Measurements from ENCODE around the gene ANKFY1. TPM values are rescaled to one million over a fixed set of nuclear protein-coding genes. Genes with fewer than 3 reads are reported as not detected.
"Not testable (repeated sequence)": the region's sequence is repeated elsewhere in the genome, so short reads cannot be mapped to it uniquely, and the experiment has no call there.

The ANKFY1 gene
- total RNA-seq, 1 donor from 2014 or later, result 95.7 TPM

DNA sequence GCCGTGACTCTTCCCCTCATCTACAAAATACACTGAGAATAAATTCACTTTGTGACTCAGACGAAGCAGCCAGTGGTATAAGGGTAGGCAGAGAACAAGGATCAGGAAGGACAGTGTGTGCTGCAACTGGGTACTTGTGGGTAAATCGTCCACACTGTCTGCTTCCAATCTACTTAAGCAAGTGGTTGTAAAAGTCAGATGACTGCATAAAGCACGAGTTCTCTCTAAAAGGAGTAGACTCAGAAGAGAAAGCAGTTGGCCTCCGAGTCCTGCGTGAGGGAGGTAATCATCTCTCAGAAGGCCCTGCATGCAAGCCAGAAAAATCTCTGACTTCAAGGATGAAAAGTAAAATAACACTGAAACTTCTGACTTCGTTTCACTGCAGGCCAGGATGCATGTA is 43.1 kb downstream of the ANKFY1 start:
- DNase-seq (ENCODE audit: low read depth), result no peak

DNA sequence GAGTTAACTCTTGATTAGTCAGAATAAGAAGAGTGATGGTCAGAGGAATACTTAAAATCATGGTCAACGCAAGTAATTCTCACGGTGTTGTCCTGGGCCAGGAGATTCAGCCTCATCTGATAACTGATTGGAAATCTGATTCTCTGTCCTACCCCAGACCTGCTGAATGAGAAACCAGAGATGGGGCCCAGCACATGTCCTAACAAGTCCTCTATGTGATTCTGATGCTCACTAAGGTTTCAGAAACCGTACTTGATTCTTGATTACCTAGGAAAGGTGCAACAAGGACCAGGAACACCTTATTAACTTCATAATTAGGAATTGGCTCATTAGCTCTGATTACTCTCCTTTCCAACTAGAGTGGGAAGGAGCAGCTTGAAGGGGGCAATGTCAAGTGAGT is 44.5 kb downstream of the ANKFY1 start:
- DNase-seq (ENCODE audit: low read depth), result no peak

DNA sequence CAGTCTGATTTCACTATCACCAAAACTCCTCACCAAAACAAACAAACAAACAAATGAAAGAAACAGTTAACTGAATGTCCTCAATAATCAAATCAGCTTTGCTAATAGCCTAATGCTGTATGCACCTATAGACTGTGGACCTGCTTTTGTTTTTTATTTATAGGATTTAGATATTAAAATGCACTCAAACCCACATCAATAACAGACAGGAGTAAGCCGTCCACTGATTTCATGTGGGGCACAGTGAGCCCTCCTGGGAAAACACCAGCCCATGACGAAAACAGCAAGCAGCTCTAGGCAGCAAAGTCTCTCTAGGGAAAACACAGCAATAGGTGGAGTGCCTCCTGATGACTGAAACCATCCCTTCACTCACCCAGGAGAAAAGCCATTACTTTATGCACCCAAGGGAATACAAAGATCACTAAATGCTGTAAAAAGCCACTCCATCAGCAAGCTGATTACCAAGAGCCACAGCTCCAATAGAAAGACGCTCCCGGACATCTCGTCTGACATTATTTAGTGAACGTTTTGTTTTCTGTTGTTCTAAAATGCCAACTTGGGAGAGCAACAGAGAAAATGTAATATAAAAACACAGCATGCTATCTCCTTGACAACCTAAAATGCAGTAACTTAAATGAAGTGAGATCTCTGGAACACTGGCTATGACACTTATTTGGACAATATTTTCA is 47.8 kb downstream of the ANKFY1 start:
- no peak for DNase-seq (ENCODE audit: low read depth)

DNA sequence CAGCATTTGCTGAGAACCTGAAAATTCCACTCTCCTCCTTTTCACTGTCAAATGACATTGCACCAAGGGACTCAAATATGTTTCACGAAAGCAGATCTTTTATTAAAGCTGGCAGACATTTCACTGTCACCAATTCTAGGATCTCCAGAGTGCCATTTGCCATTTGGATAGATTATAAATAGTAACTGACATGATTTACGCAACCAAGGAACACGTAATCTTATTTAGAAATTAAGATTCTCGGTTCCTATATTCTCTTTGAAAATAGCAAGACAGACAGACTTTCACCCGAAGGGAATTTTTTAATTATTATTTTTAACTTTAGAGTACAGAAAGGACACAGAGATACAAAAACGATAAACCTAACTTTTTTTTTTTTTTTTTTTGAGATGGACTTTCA is 49.6 kb downstream of the ANKFY1 start:
- no peak for DNase-seq (ENCODE audit: low read depth)

DNA sequence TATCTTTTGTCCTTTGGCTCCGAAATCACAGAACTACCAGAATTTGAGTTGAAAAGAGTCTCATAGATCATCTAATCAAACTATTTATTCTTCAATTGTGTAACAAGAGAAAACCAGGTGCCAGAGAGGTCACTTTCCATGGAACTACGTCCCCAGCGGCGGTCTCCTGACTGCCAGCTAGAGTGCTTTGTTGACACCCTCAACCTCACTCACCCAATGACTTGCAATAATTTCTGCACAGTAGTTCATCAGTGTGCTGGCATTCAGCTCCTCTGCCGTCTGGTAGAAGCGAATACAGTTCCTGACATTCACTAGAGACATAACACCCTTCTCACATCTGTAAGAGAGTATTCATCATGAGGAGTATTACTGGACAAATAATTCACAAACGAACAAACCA is 54.2 kb downstream of the ANKFY1 start:
- no peak for DNase-seq (ENCODE audit: low read depth)

DNA sequence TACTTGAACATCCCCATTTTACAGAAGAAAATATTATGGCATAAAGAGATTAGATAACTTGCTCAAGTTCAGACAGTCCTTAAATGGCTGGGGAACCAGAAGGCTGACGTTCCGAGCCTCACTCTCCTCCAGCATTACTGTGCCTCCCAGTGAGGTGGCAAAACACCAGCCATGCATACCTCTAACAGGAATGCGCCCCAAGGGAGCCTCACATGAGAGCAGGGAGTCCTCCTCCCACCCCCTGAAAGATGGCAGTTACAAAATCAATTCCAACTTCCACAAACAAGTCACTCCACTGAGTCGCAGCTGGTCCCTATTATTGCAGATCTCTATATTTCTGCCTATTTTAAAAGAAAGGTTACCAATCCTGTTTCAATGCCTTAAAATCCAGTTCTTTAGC is 55.5 kb downstream of the ANKFY1 start:
- DNase-seq (ENCODE audit: low read depth), result no peak

DNA sequence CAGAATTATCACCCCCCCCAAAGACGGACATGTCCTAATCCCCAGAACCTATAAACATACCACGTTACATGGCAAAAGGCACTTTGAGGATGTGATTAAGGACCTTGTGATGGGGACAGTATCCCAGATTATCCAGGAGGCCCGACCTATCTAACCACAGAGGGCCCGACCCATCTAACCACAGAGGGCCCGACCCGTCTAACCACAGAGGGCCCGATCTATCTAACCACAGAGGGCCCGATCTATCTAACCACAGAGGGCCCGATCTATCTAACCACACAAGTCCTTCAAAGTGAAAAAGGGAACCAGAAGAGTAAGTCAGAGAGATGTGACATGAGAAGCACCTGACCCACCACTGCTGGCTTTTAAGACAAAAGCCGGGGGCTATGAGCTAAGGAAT is 56.8 kb downstream of the ANKFY1 start:
- no peak for DNase-seq (ENCODE audit: low read depth)

DNA sequence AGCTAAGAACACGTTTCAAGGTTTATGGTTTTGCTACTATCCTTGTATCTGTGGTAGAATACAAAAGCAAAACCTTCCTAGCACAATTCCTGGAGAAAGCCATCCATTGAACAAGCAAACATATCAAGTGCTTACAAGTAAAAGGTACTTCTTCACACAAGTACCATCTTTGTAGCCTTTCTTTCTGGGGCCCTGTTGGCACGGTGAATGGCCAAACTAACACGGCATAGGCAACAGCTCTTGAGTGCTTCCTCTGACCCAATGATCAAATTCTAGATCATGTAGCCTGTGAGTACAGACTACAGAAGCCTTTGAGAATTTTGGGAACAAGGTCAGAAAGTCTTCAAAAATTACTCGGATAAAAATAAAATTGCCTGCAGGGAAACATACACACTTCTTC is 57.9 kb downstream of the ANKFY1 start:
- DNase-seq (ENCODE audit: low read depth), result no peak

DNA sequence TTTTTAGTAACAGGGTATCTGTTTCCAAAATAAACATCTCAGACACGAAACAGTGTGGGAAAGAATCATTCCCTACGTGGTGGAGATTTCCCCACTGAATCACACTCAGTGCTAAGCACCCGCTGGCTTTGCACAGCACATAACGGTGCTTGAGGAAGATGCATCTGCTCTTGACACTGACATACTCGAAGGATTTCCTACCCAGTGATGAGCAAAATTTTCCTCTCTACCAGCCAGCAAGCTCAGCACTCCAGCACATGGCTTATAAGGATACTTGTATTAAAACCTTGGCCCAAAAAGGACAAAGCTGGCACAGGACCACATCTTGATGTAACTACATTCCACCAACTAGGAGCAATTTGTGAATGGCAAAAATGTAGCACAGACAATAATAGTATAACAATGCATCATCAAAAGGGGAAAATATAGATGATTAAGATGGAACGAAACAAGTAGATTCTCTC is 59.0 kb downstream of the ANKFY1 start:
- no peak for DNase-seq (ENCODE audit: low read depth)

DNA sequence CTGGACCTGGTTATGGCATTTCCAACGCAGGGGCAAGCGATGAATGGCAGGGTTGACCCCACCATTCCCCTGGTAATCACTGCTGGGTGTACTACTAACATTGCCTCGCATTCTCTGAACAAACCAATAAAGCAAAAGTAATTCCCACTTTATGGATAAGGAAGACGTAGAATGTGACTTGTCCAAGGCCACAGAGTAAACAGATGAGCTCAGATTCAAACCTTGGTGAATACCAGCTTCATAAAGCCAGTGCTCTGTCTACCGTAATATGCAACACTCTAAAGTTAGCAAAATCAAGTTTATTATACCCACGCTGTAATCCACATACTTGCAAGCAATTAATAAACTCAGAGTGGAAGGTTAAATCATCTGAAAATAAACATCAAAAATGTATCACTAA is 59.6 kb downstream of the ANKFY1 start:
- DNase-seq (ENCODE audit: low read depth), result no peak

DNA sequence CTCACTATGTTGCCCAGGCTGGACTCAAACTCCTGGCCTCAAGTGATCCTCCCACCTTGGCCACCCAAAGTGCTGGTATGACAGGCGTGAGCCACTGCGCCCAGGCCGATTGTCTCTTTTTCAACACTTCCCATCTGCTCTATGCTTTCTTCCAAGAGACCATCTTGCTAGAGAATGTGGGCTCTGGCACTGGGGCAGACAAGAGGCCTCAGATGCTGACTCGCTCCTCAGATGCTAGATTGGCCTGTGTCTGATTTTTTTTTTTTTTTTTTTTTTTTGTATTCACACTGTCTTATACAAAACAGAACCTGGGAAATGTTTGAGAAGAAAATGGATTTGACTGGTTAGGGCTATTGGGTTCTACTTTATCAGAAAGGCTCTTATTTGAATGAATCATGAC is 62.6 kb downstream of the ANKFY1 start:
- no peak for DNase-seq (ENCODE audit: low read depth)

DNA sequence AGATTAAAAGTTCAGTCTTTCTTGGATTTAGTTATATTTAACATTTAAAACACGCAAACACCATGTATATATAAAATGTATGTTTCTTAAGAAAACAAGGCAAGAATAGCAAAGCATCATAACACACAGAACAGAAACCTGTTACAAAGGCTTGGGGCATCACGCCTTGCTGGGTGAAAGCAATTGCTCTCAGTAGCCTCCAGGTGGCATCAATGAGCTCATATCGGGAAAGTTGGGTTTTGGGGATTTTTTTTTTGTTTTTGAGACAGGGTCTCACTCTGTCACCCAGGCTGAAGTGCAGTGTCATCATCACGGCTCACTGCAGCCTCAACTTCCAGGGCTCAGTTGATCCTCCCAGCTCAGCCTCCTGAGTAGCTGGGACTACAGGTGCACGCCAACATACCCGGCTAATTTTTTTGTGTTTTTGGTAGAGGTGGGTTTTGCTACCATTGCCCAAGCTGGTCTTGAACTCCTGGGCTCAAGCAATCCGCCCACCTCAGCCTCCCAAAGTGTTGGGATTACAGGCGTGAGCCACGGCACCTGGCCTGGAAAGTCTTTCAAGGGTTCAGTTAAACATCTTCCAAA is 63.9 kb downstream of the ANKFY1 start:
- DNase-seq (ENCODE audit: low read depth), result peak; percentile 9

DNA sequence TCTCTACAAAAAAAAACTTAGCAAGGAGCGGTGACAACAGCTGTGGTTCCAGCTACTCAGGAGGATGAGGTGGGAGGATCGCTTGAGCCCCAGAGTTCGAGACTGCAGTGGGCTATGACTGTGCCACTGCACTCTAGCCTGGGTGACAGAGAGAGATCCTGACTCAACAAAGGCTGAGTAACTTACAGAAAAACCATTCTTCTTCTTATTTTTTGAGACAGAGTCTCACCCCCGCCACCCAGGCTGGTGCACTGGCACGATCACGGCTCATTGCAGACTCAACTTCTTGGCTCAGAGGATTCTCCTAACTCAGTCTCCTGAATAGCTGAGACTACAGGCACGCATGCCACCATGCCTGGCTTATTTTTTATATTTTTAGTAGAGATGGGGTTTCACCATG is 64.8 kb downstream of the ANKFY1 start:
- DNase-seq (ENCODE audit: low read depth), result no peak

DNA sequence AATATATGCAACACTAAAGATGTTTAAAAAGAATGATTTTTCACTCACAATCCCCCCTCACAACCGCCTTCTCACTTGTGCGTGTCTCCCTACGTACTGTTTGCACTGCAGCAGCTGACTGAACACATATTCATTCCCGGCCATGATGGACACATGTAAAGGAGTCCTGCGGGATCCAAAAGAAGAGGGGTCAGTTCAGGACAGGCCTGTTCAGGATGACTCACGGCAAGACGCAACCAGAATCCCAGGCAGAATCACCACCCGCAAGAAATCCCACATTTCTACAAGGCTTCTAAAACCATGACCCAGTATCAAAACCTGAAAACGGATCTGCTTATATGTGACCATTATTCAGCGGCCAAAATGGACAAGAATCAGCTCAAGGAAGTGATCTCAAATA is 68.5 kb downstream of the ANKFY1 start:
- no peak for DNase-seq (ENCODE audit: low read depth)

DNA sequence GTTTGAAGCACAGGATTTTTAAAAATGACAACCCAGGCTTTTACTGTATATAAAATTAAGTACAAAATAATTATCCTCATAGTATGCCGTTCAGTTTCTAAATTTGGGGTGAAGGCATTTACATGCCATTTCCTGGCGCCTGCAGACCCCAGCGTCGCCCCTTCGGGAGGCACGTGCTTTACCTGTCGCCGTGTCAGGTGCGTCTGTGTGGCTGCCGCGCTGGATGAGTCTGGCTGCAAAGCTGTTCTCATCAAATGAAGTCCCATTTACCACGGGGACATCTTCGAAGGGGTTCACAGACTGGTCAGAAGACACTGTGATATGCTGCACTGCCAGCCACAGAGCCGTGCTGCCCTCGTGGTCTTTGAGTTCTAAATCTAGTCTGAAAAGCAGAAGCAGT is 69.0 kb downstream of the ANKFY1 start:
- no peak for DNase-seq (ENCODE audit: low read depth)

DNA sequence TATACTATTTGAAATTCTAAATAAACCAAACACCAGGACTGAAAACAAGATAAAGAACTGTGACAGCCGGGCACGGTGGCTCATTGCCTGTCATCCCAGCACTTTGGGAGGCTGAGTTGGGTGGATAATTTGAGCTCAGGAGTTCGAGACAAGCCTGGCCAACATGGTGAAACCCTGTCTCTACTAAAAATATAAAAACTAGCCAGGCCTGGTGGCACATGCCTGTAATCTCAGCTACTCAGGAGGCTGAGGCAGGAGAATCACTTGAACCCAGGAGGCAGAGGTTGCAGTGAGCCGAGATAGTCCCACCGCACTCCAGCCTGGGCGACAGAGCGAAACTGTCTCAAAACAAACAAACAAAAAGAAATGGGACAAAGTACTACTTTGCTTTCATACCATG is 73.0 kb downstream of the ANKFY1 start:
- not testable (repeated sequence) for DNase-seq (ENCODE audit: low read depth)

DNA sequence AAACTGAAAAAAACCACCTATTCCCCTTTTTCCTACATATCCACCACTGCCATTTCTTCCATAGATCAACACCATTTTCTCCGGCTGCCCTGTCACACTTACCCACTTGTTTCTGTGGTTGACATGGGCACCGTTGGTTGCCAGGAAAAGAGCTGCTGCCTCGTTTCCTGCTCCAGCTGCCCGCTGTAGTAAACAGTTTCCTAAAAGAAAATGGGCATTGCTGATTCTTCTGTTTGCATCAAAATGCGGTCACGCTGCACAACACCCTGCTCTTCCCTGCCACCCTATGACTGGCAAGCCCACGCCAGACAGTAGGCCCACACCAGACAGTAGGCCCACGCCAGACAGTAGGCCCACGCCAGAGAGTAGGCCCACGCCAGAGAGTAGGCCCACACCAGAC is 74.5 kb downstream of the ANKFY1 start:
- no peak for DNase-seq (ENCODE audit: low read depth)

DNA sequence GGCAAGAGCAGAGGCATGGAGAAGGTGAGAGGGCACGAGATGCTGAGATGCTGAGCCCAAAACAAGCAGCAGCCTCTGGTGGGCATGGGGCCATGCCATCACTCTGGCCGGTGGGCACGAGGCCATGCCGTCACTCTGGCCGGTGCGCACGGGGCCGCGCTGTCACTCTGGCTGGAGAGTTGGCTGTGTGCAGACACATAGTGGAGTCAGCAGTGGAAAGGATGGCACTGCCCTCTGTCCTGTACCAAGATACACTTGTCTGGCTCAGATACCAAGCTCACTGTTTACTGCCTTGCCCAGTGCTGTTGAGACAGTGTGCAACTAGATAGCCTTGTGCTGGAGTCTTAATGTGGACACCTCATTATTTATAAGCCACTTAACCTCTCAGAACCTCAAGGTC is 75.7 kb downstream of the ANKFY1 start:
- no peak for DNase-seq (ENCODE audit: low read depth)

DNA sequence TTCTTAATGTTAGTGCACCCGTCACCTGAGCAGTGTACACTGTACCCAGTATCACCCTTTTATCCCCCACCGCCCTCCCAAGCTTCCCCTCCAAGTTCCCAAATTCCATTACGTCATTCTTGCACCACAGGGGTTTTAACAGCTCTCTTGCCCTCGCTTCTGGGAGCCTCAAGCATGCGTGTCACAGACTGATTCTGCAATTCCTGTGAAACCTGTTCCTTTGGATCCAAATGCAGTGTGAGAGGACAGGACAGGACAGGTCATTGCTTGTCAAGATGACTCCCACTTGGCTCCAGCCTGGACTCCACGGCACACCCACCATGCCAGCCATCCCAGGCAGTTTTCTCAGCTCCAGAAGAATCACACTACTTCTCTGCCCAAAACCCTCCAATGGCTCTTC is 76.7 kb downstream of the ANKFY1 start:
- DNase-seq (ENCODE audit: low read depth), result no peak

DNA sequence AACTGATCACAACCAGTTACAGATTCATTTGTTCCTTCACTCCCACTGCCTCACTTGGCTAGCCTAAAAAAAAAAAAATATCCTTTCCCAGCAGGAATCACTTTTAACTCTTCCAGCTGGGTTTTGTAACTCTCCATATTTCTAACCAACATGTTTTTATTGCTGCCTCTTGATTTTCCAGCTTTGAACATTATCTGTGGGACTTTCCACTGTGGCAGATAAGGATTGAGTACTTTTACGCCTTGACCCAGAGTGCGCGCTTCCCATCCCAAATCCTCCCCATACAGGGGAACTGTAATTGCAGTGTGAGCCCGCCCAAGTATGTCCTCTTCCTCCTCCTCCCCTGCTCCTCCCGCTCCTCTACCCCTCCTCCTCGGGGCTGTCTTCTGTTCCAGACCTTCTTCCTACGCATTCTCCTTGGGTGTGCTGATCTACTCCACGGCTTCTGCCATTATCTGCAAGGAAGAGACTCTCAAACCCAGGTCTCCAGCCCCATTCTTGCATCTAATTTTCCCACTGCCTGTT is 77.4 kb downstream of the ANKFY1 start:
- no peak for DNase-seq (ENCODE audit: low read depth)

DNA sequence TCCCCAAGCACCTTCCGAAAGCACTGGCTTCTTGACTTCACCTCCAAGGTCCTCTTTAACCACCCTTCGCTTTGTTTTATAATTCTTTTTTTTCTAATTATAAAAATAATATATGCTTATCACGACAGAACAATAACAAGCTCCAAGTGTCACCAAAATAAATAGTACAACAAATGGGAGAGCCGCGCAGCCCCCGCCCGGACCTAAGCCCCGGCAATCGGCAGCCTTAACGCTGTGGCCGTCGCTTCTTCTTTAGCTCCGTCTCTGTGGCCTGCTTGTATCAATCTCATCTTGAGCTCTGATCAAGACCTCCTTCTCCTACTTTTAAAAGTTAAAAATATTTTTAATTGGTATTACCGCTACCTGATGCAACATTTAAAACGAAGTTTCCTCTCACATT is 78.1 kb downstream of the ANKFY1 start:
- DNase-seq (ENCODE audit: low read depth), result no peak

DNA sequence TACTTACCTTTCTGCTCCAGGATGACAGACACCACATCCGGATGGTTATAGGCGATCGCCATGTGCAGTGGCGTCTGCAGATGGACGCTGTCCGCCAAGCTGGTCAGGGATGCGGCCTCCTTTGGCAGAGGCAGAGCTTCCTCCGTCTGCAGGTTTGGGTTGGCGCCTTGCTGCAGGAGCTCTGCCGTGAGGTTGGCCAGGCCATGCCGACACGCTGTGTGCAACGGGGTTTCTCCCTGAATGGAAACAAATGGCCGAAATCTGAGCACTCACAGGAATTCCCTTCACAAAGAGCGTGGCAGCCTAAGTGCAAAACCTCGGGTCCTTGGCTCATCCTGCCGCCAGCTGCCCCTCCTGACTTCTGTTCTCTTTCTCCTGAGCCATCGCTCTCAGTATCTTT is 79.0 kb downstream of the ANKFY1 start:
- DNase-seq (ENCODE audit: low read depth), result no peak

DNA sequence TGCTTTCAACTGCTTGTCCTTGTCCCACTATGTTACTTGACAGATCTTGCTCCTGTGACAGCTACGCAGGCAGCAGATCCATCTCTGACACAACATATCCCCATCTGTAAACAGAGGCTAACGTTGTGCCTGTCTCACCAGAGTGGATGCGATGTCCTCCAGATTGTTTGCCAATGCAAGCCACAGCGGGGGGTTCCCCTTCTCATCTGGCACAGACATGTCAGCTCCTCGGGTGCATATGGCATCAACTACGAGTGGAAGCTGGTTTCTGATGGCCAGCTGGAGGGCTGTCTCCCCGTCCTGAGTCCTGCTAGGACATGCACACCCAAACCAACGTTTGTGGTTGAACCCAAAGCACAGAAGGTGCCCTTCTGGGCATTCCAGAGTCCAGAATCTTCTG is 81.7 kb downstream of the ANKFY1 start:
- DNase-seq (ENCODE audit: low read depth), result no peak

DNA sequence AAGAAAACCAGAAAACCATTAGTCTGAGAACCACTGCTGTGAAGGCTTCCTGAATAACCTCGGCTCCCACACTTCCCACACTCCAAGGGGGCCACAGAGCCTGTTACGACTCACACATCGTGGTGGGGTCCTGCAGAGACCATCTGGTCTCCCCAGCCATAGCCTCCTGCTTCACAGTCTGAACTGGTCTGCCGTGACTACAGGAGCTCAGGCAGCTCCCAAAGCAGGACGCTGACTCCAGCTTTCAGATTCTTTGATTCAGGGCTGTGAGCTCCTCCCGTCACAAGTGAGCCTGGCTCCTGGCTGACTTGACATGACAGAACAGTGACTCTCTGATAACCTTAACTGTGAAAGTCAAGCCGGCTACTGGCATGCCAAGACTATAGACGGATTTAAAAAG is 83.0 kb downstream of the ANKFY1 start:
- DNase-seq (ENCODE audit: low read depth), result no peak

Measured in renal cortical epithelial cell (primary cell).